Sigmoid colon (tissue), 7 donors: Measurements from ENCODE around the gene ENTREP1. TPM values are rescaled to one million over a fixed set of nuclear protein-coding genes. Genes with fewer than 3 reads are reported as not detected.

Source experiments
- DNase-seq: peaks from one replicate; pipeline ENCODE4 v3.0.0-alpha.2; 2019
- H3K27ac ChIP-seq, 4 donors: fragments of 200-600 bp; sonication (generic); one replicate each; pipeline ENCODE4 v1.5.1; 2016 to 2019; ENCODE audit warnings: mild to moderate bottlenecking in 1 of 4
- H3K27me3 ChIP-seq, 3 donors: fragments of 200-600 bp; sonication (generic); one replicate each; pipeline ENCODE4 v1.5.1; 2019; ENCODE audit warnings: mild to moderate bottlenecking in 1 of 3
- H3K36me3 ChIP-seq, 4 donors: fragments of 200-600 bp; sonication (generic); one replicate each; pipeline ENCODE4 v1.5.1; 2016 to 2019
- H3K4me1 ChIP-seq, 4 donors: fragments of 200-600 bp; sonication (generic); one replicate each; pipeline ENCODE4 v1.5.1; 2017 to 2019
- H3K4me3 ChIP-seq, 4 donors: fragments of 200-600 bp; sonication (generic); one replicate each; pipeline ENCODE4 v1.5.1; 2017 to 2019; ENCODE audit warnings: mild to moderate bottlenecking in 2 of 4, moderate library complexity in 1 of 4
- H3K9me3 ChIP-seq, 4 donors: fragments of 200-600 bp in 3 of 4; sonication (generic) in 3 of 4; one replicate each; pipeline versions ENCODE4 v1.5.1 to v1.6.1; 2013 to 2019
- CTCF ChIP-seq, 4 experiments: fragments of 450-650 bp in 3 of 4; fragments of 200-600 bp in 1 of 4; IDR thresholded peaks; one replicate each; pipeline ENCODE4 v1.5.1; 2016 to 2019; ENCODE audit warnings: antibody characterized with exemption in 4 of 4, mild to moderate bottlenecking in 3 of 4, moderate library complexity in 2 of 4
- EP300 ChIP-seq, 4 donors: sonication (generic); formaldehyde crosslinking; IDR thresholded peaks; one replicate each; pipeline ENCODE4 v1.6.1; 2017; ENCODE audit warnings: antibody characterized with exemption in 4 of 4
- POLR2A ChIP-seq, 2 donors: fragments of 450-650 bp; IDR thresholded peaks; one replicate each; pipeline ENCODE4 v1.6.1; 2016; ENCODE audit warnings: antibody characterized with exemption in 2 of 2, mild to moderate bottlenecking in 2 of 2, moderate library complexity in 2 of 2
- POLR2AphosphoS5 ChIP-seq, 4 donors: sonication (generic); formaldehyde crosslinking; IDR thresholded peaks; one replicate each; pipeline ENCODE4 v1.6.1; 2017; ENCODE audit warnings: antibody characterized with exemption in 4 of 4
- WGBS, 2 donors: extraction: QIAGEN DNeasy Blood & Tissue Kit; methylation state at CpG; one replicate each; pipeline ENCODE4 v1.1.7; 2013; 5-methylcytosine and 5-hydroxymethylcytosine counted together
- intact Hi-C: fragments of 100-400 bp; cut with DNase I; formaldehyde crosslinking; loops from one replicate; pipeline ENCODE4 v1.15.1; 2023
- polyA plus RNA-seq, 3 donors: library from polyadenylated mRNA; stranded (reverse); fragments of 200-250 nt; gene quantifications; one replicate each; pipeline ENCODE4 v1.2.3, GENCODE V29; 2013
- total RNA-seq, 4 donors: library from RNA; depleted of rRNA; stranded (reverse); fragments of >200 nt; gene quantifications; one replicate each; pipeline ENCODE4 v1.1.0, GENCODE V29; 2016
- donor health status: healthy with polysubstance abuse.
- donor health status: Bipolar disorder and iron deficiency.
- donor health status: healthy.

ENTREP1 gene
- total and polyA plus RNA-seq, 7 donors = 1.2 to 81.9 (median 3.7) TPM; not detected in 1

- no peaks in the 10 kb centered on the region for H3K36me3 ChIP-seq
- TF ChIP-seq POLR2AphosphoS5 (IDR thresholded peaks at IDR 0.05) = no peak
- WGBS, 2 donors = 90 to 94% methylated on average over 1 of the region's 1 CpG
- no peaks in the 10 kb centered on the region for H3K27me3 ChIP-seq
- no peak overlapping the region for H3K27ac ChIP-seq
- H3K4me1 ChIP-seq = peaks cover 0 to 4% (median 0%) of the 10 kb centered on the region in 4 donors
- intact Hi-C loops = no loop called here
- H3K9me3 ChIP-seq = no peaks in the 10 kb centered on the region
- H3K4me3 ChIP-seq = no peak overlapping the region
- DNase-seq = no peak
Observed at GRCh38 chr9:69342769-69343168, 17.8 kb downstream of the ENTREP1 start.

- intact Hi-C loops = no loop called here
- no peak overlapping the region for H3K4me3 ChIP-seq
Observed at GRCh38 chr9:69344459-69344858, 19.4 kb downstream of the ENTREP1 start.

GRCh38 chr9:69346596-69347390 lies 21.8 kb downstream of the ENTREP1 start:
- TF ChIP-seq CTCF (IDR thresholded peaks at IDR 0.05) = no peak
- TF ChIP-seq EP300 (IDR thresholded peaks at IDR 0.05) = no peak
- TF ChIP-seq POLR2A (IDR thresholded peaks at IDR 0.05) = no peak
- TF ChIP-seq POLR2AphosphoS5 (IDR thresholded peaks at IDR 0.05) = no peak
- 88 to 90% methylated on average over 6 of the region's 6 CpGs for WGBS, 2 donors

More at GRCh38 chr9:69344459-69344858, 19.4 kb downstream of the ENTREP1 start:
- Histone ChIP-seq H3K27ac (no peak overlapping the region), H3K4me1 (peaks cover 0 to 3% (median 0%) of the 10 kb centered on the region in 4 donors), H3K27me3 (no peaks in the 10 kb centered on the region), H3K9me3 (no peaks in the 10 kb centered on the region), H3K36me3 (no peaks in the 10 kb centered on the region)
- TF ChIP-seq POLR2AphosphoS5 (IDR thresholded peaks at IDR 0.05) = no peak
- no peak for TF ChIP-seq CTCF (IDR thresholded peaks at IDR 0.05)
- TF ChIP-seq EP300 (IDR thresholded peaks at IDR 0.05) = no peak
- no peak for TF ChIP-seq POLR2A (IDR thresholded peaks at IDR 0.05)
- DNase-seq = no peak
- WGBS, 2 donors = 87 to 88% methylated on average over 4 of the region's 4 CpGs

GRCh38 chr9:69347607-69348006 lies 22.6 kb downstream of the ENTREP1 start:
- Histone ChIP-seq H3K27ac (no peak overlapping the region), H3K27me3 (no peaks in the 10 kb centered on the region), H3K9me3 (no peaks in the 10 kb centered on the region), H3K4me3 (no peak overlapping the region), H3K4me1 (no peaks in the 10 kb centered on the region), H3K36me3 (no peaks in the 10 kb centered on the region)
- WGBS, 2 donors = 79 to 84% methylated on average over 1 of the region's 1 CpG
- intact Hi-C loops = no loop called here
- no peak for TF ChIP-seq POLR2A (IDR thresholded peaks at IDR 0.05)
- TF ChIP-seq CTCF (IDR thresholded peaks at IDR 0.05) = no peak
- TF ChIP-seq EP300 (IDR thresholded peaks at IDR 0.05) = no peak
- no peak for TF ChIP-seq POLR2AphosphoS5 (IDR thresholded peaks at IDR 0.05)
- DNase-seq = no peak

More at GRCh38 chr9:69346596-69347390, 21.8 kb downstream of the ENTREP1 start:
- Histone ChIP-seq H3K4me3 (no peak overlapping the region), H3K4me1 (no peaks in the 10 kb centered on the region), H3K27ac (no peak overlapping the region), H3K9me3 (no peaks in the 10 kb centered on the region), H3K36me3 (no peaks in the 10 kb centered on the region), H3K27me3 (no peaks in the 10 kb centered on the region)
- DNase-seq = no peak
- intact Hi-C loops = no loop called here

- no peaks in the 10 kb centered on the region for H3K9me3 ChIP-seq
- peaks cover 0 to 4% (median under 1%) of the 10 kb centered on the region in 4 donors for H3K4me1 ChIP-seq
- no peak for DNase-seq
- H3K27me3 ChIP-seq = no peaks in the 10 kb centered on the region
- TF ChIP-seq EP300 (IDR thresholded peaks at IDR 0.05) (no peak), POLR2A (IDR thresholded peaks at IDR 0.05) (no peak), POLR2AphosphoS5 (IDR thresholded peaks at IDR 0.05) (no peak), CTCF (IDR thresholded peaks at IDR 0.05) (no peak)
- no peaks in the 10 kb centered on the region for H3K36me3 ChIP-seq
- intact Hi-C loops = no loop called here
- 97% methylated on average over 3 of the region's 3 CpGs for WGBS, 2 donors
- H3K27ac ChIP-seq = no peak overlapping the region
- H3K4me3 ChIP-seq = no peak overlapping the region
Observed at GRCh38 chr9:69351227-69351626, 26.2 kb downstream of the ENTREP1 start.
